Endothelial cell of umbilical vein (primary cell): ENCODE results near the gene ENKUR. TPM values are rescaled to one million over a fixed set of nuclear protein-coding genes. Genes with fewer than 3 reads are reported as not detected.
A peak's percentile ranks its signal among the peaks of the same experiment; 100 is the strongest.

Experiments
- BruUV-seq: library from RNA; stranded (reverse); fragments of 400-500 nt; replicated peaks from 2 replicates; lab custom pipeline; 2021; lab: Mats Ljungman, UMichigan
- CTCF ChIA-PET: fragments of 300-600, 350-600 bp; sonication (Branson Sonifier 250); formaldehyde crosslinking; loops from one replicate; lab custom pipeline; 2021; ENCODE audit warnings: antibody characterized with exemption, inconsistent platforms; lab: Charles Lee
- POLR2A ChIA-PET: fragments of 300-600, 350-600 bp; sonication (Branson Sonifier 250); formaldehyde crosslinking; loops from one replicate; lab custom pipeline; 2021; ENCODE audit warnings: antibody characterized with exemption, inconsistent platforms; lab: Charles Lee
- DNase-seq: peaks from one replicate; pipeline ENCODE4 v3.0.0-alpha.2; 2011; ENCODE audit warnings: low read depth, low spot score
- FAIRE-seq: peaks from 2 replicates; lab custom pipeline; 2011; peaks lifted over from hg19 to GRCh38; lab: Jason Lieb, UNC
- H2AFZ ChIP-seq: 2 replicates; pipeline ENCODE4 v1.6.0; 2012; ENCODE audit warnings: low read depth, low read length, control low read depth, inconsistent platforms
- H3K27ac ChIP-seq: 2 replicates; pipeline ENCODE4 v1.5.1; 2011; ENCODE audit warnings: low read depth, mild to moderate bottlenecking, control low read depth, low read length, moderate library complexity; ENCODE audit not compliant: insufficient read depth
- H3K27me3 ChIP-seq, 2 experiments: 2 replicates each; pipeline versions ENCODE4 v1.6.0 to v1.6.1; 2011; ENCODE audit warnings: low read length in 2 of 2, mixed read lengths in 1 of 2; ENCODE audit not compliant: control insufficient read depth in 2 of 2, insufficient read depth in 2 of 2
- H3K36me3 ChIP-seq, 2 experiments: 2 replicates in 1 of 2; 3 replicates in 1 of 2; pipeline ENCODE4 v1.5.1; 2011; ENCODE audit warnings: low read length in 2 of 2, mild to moderate bottlenecking in 1 of 2, moderate library complexity in 1 of 2; ENCODE audit not compliant: control insufficient read depth in 2 of 2, insufficient read depth in 2 of 2; ENCODE audit errors: extremely low read depth in 1 of 2
- H3K4me1 ChIP-seq: 3 replicates; pipeline ENCODE4 v1.5.1; 2011; ENCODE audit warnings: mild to moderate bottlenecking, low read length; ENCODE audit not compliant: control insufficient read depth, insufficient read depth; ENCODE audit errors: extremely low read depth
- H3K4me2 ChIP-seq: 2 replicates; pipeline ENCODE4 v1.6.1; 2011; ENCODE audit warnings: low read length, control low read depth, mixed read lengths; ENCODE audit not compliant: insufficient read depth
- H3K4me3 ChIP-seq, 3 experiments: fragments of 200-600 bp in 1 of 3; sonication (generic), shearing (Covaris generic) in 1 of 3; replicated peaks in 1 of 3; 2 replicates each; pipeline ENCODE4 v1.5.1; 2011 to 2016; ENCODE audit warnings: control low read depth in 3 of 3, low read length in 3 of 3, mild to moderate bottlenecking in 2 of 3, inconsistent platforms in 1 of 3, low read depth in 1 of 3, moderate library complexity in 1 of 3; ENCODE audit not compliant: insufficient read depth in 1 of 3
- H3K79me2 ChIP-seq: 2 replicates; pipeline ENCODE4 v1.6.0; 2012; ENCODE audit warnings: low read length, inconsistent platforms; ENCODE audit not compliant: control insufficient read depth, insufficient read depth
- H3K9ac ChIP-seq: replicated peaks from 2 replicates; pipeline ENCODE3; 2011; ENCODE audit warnings: low read length, control low read depth; ENCODE audit not compliant: insufficient read depth; ENCODE audit errors: extremely low read depth
- H3K9me1 ChIP-seq: replicated peaks from 3 replicates; pipeline ENCODE4 v1.6.0; 2011; ENCODE audit warnings: mild to moderate bottlenecking, low read length; ENCODE audit not compliant: control insufficient read depth, insufficient read depth; ENCODE audit errors: extremely low read depth
- H3K9me3 ChIP-seq: replicated peaks from 2 replicates; pipeline ENCODE4 v1.5.1; 2012; ENCODE audit warnings: low read length, inconsistent platforms; ENCODE audit not compliant: control insufficient read depth, insufficient read depth
- H4K20me1 ChIP-seq: replicated peaks from 2 replicates; pipeline ENCODE3; 2011; ENCODE audit warnings: mild to moderate bottlenecking, low read length; ENCODE audit not compliant: control insufficient read depth, insufficient read depth; ENCODE audit errors: extremely low read depth
- CTCF ChIP-seq, 2 donors: IDR thresholded peaks; 1 replicate in 1 of 2; 2 replicates in 1 of 2; pipeline ENCODE4 v1.5.1; 2011; ENCODE audit warnings: low read length in 2 of 2, mild to moderate bottlenecking in 2 of 2, moderate library complexity in 2 of 2, control low read depth in 1 of 2, inconsistent platforms in 1 of 2, low read depth in 1 of 2; ENCODE audit not compliant: insufficient read depth in 1 of 2; ENCODE audit errors: extremely low read depth in 1 of 2
- EZH2 ChIP-seq: IDR thresholded peaks from 2 replicates; pipeline ENCODE4 v1.6.1; 2012; ENCODE audit warnings: borderline replicate concordance, low read depth, mild to moderate bottlenecking, moderate library complexity, low read length, inconsistent platforms; ENCODE audit not compliant: severe bottlenecking
- FOS ChIP-seq: IDR thresholded peaks from 2 replicates; pipeline ENCODE4 v1.6.1; 2011; ENCODE audit warnings: mild to moderate bottlenecking, low read length, moderate library complexity, borderline replicate concordance; ENCODE audit not compliant: insufficient read depth
- GATA2 ChIP-seq: IDR thresholded peaks from 2 replicates; pipeline ENCODE4 v1.7.0; 2011; ENCODE audit warnings: low read depth, mild to moderate bottlenecking, moderate library complexity, mixed read lengths, low read length; ENCODE audit not compliant: insufficient read length, insufficient read depth
- JUN ChIP-seq: IDR thresholded peaks from 2 replicates; pipeline ENCODE4 v1.6.1; 2011; ENCODE audit warnings: borderline replicate concordance, low read depth; ENCODE audit not compliant: insufficient read length, insufficient read depth
- MAX ChIP-seq: IDR thresholded peaks from 2 replicates; pipeline ENCODE4 v1.6.1; 2011; ENCODE audit not compliant: insufficient read depth, insufficient read length
- MYC ChIP-seq: IDR thresholded peaks from one replicate; pipeline ENCODE4 v1.6.1; 2011; ENCODE audit warnings: mild to moderate bottlenecking, low read depth, low read length
- POLR2A ChIP-seq: IDR thresholded peaks from 2 replicates; pipeline ENCODE4 v1.6.1; 2012; ENCODE audit warnings: low read depth, mild to moderate bottlenecking, control low read depth, low read length
- POLR2AphosphoS5 ChIP-seq: IDR thresholded peaks from 2 replicates; pipeline ENCODE4 v1.6.1; 2012; ENCODE audit warnings: low read depth, mild to moderate bottlenecking, control low read depth, low read length, moderate library complexity; ENCODE audit not compliant: insufficient read depth
- dilution Hi-C: fragments of 300-500 bp; cut with MboI; formaldehyde crosslinking; loops from one replicate; pipeline ENCODE4 v1.15.0; 2019; ENCODE audit warnings: low sequenced_read_pairs; ENCODE audit not compliant: extremely low pct_ligation_motif_present
- intact Hi-C: fragments of 100-400 bp; cut with micrococcal nuclease; formaldehyde crosslinking; loops from one replicate; pipeline ENCODE4 v1.10.0; 2022
- polyA plus RNA-seq, 4 experiments: library from polyadenylated mRNA; depleted of rRNA in 3 of 4; stranded (reverse) in 3 of 4; unstranded in 1 of 4; fragments of >200 nt; gene quantifications; 2 replicates each; pipeline versions ENCODE4 v1.2.1 to v1.2.3, GENCODE V29; 2011 to 2012; ENCODE audit warnings: missing spikeins in 1 of 4
- total RNA-seq: library from RNA; stranded (reverse); gene quantifications from 2 replicates; pipeline ENCODE4 v1.2.3, GENCODE V29; 2021

The ENKUR gene
- total and polyA plus RNA-seq, 2 donors (not counting 3 experiments of a cell fraction or from before 2014, with no cell fraction given), result 0.07 to 0.35 TPM

- no TSS peak for BruUV-seq
- H3K9me3 ChIP-seq, result no peaks in the 10 kb centered on the region
- peaks cover 9% of the 10 kb centered on the region for H3K4me1 ChIP-seq
- H3K4me2 ChIP-seq, result no peak overlapping the region
- no peak overlapping the region for H3K4me3 ChIP-seq
- intact Hi-C loops, result no loop called here
- H3K27me3 ChIP-seq, result no peaks in the 10 kb centered on the region
- no peaks in the 10 kb centered on the region for H3K9me1 ChIP-seq
- no peak overlapping the region for H3K27ac ChIP-seq
- no peak overlapping the region for H3K9ac ChIP-seq
- POLR2A ChIA-PET, result no interaction called here
- H4K20me1 ChIP-seq, result no peaks in the 10 kb centered on the region
- TF ChIP-seq JUN (no peak), GATA2 (no peak), POLR2AphosphoS5 (no peak), EZH2 (no peak), POLR2A (no peak), FOS (no peak), MYC (no peak), MAX (no peak), CTCF (IDR thresholded peaks at IDR 0.05; ENCODE audit: extremely low read depth in 1 of 2, insufficient read depth in 1 of 2, low read depth in 1 of 2, low read length in 2 of 2) (no peak)
- H3K79me2 ChIP-seq, result no peaks in the 10 kb centered on the region
- no peaks in the 10 kb centered on the region for H3K36me3 ChIP-seq
- DNase-seq, result no peak
- dilution Hi-C loops, result no loop called here
- H2AFZ ChIP-seq, result no peak overlapping the region
- CTCF ChIA-PET, result interaction anchor here (1.3 kb wide), 1 partner anchor 45 kb away, joined by 8 read pairs; no protein-coding TSS in a partner anchor
- FAIRE-seq, result peak; percentile 43
Observed at GRCh38 chr10:25036381-25036780, 20.4 kb upstream of the ENKUR start.
